Fibroblast of lung (primary cell): ENCODE results near the gene AASDH.

Experiments
- EZH2 ChIP-seq: IDR thresholded peaks from 2 replicates; pipeline ENCODE4 v1.5.1; 2012; ENCODE audit warnings: low read length, control low read depth, mild to moderate bottlenecking; ENCODE audit errors: missing control alignments
- TF ChIP-seq, protein P1 (sequence below), 2 donors: IDR thresholded peaks in 1 of 2; conservative IDR thresholded peaks in 1 of 2; 1 replicate in 1 of 2; 2 replicates in 1 of 2; pipeline ENCODE4 v1.5.1; 2011 to 2012; ENCODE audit warnings: low read length in 2 of 2, control low read depth in 1 of 2, inconsistent platforms in 1 of 2, low read depth in 1 of 2, mild to moderate bottlenecking in 1 of 2

DNA sequence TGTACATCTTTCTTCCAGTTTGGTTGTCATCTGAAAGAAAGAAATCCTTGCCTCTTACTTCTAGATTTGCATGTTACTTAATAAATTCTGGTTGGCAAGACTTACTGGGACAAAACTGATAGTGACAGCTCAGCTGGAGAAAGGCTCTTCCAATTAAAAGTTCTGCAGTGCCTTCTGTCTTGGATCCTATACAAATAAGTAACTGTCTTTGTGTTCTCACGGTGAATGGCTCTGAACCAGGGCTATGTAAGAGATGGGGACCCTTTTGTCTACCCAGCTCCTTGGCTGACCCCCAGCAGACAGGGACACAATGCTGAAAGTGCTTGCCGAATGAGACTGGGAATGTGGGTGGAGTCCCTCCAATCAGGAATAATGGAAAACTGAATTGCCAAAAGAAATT, 89.5 kb downstream of the AASDH start:
- TF ChIP-seq, protein P1, sequence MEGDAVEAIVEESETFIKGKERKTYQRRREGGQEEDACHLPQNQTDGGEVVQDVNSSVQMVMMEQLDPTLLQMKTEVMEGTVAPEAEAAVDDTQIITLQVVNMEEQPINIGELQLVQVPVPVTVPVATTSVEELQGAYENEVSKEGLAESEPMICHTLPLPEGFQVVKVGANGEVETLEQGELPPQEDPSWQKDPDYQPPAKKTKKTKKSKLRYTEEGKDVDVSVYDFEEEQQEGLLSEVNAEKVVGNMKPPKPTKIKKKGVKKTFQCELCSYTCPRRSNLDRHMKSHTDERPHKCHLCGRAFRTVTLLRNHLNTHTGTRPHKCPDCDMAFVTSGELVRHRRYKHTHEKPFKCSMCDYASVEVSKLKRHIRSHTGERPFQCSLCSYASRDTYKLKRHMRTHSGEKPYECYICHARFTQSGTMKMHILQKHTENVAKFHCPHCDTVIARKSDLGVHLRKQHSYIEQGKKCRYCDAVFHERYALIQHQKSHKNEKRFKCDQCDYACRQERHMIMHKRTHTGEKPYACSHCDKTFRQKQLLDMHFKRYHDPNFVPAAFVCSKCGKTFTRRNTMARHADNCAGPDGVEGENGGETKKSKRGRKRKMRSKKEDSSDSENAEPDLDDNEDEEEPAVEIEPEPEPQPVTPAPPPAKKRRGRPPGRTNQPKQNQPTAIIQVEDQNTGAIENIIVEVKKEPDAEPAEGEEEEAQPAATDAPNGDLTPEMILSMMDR (conservative IDR thresholded peaks at IDR 0.05 in 1 of 2, IDR thresholded peaks at IDR 0.05 in 1 of 2; ENCODE audit: low read depth in 1 of 2, low read length in 2 of 2): no peak
- TF ChIP-seq EZH2: no peak
